GM03348 (cell line): ENCODE measurements around the gene SUB1.
A peak's percentile ranks its signal among the peaks of the same experiment; 100 is the strongest.
"Not testable (repeated sequence)": the region's sequence is repeated elsewhere in the genome, so short reads cannot be mapped to it uniquely, and the experiment has no call there.

Source experiments
- DNase-seq: peaks from one replicate; pipeline ENCODE4 v3.0.0; 2012; ENCODE audit warnings: low spot score

The SUB1 gene

GRCh38 chr5:32585446-32586275, at the start of gene SUB1:
SUB1 (plus strand) TSS chr5:32585557; CDS start chr5:32588513, 2,956 bp downstream.
- peak; percentile 97 for DNase-seq

- DNase-seq: no peak
Measured at GRCh38 chr5:32536246-32536645, 49.1 kb upstream of the SUB1 start.

DNA sequence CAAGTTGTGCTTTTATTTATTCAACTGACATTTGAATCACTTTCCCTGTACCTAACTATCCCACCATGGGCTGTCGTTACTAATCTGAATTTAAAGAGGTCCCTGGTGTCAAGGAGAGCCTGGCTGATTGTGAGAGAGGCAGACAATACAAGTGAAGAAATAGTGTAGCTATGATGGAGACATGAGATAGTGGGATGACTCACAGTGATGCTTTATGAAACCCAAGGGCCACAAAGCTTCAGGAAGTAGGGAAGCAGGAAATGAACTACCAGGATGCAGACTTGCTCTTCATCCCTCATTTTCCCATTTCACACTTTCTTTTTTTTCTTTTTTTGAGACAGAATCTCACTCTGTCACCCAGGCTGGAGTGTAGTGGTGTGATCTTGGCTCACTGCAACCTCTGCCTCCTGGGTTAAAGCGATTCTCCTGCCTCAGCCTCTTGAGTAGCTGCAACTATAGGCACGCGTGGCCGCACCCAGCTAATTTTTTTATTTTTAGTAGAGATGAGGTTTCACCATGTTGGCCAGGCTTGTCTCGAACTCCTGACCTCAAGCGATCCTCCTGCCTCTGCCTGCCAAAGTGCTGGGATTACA, 47.8 kb upstream of the SUB1 start:
- DNase-seq: peak; percentile 77

DNA sequence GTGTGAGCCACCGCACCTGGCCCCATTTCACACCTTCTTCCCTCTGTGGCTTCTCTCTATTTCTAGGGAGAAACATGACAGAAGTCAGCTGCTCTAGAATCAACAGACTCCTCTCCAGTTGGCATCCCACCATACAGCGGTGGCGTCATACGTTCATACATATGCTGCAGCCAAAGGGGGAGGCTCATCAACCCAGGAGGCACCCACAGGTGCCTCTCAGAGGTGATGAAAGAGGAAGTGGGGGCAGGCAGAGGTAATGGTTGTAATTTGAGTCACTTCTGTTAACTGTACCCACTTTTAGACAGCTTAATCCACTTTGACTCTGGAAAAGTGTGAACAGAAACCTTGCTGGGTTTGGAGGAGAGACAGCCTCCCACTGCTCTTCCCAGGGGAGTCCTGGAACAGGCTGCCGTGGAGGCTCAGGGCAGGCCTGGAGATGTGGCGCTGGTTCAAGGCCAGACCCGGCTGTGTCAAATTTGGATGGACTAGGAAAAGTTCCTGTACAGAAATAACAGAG, 47.3 kb upstream of the SUB1 start:
- DNase-seq: no peak

DNA sequence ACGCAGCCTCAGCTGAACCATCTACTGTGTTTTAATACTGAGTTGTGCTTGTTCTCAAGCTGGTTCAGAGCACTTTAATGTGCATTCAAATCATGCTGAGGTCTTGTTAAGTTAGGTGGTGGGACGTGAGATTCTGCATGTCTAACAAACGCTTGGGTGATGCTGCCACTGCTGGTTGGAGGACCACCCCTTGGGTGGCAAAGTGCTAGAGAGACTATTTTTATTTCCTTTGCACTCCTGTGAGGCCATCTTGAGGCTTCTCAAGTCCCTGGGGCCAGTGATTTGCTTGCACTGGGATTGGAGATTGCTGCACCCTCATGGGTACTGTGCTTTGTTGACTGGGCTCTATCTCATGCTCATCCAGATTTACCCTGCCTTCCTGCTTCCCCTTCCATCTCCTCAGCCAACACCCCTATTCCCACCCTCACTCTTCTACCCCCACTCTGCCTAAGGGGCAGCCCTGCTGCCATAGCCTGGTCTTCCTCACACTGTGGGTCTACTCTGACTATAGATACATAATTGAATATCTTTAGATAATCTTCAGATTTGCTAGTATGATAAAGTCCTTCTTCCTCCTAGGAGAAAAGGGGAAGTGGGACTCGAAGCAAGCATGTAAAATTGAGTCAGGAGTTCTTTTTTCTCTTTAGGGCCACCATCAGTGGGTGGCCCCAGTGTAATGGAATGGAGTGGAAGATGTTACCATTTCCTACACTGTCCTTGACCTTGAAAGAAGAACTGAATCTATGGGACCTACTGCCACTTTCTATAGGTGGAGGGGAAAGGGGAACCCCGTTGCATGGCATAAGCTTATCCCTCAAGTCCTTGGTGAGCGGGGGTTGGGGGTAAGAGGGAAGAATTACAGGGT, 45.1 kb upstream of the SUB1 start:
- no peak for DNase-seq

GRCh38 chr5:32541241-32541640, 44.1 kb upstream of the SUB1 start:
- no peak for DNase-seq

DNA sequence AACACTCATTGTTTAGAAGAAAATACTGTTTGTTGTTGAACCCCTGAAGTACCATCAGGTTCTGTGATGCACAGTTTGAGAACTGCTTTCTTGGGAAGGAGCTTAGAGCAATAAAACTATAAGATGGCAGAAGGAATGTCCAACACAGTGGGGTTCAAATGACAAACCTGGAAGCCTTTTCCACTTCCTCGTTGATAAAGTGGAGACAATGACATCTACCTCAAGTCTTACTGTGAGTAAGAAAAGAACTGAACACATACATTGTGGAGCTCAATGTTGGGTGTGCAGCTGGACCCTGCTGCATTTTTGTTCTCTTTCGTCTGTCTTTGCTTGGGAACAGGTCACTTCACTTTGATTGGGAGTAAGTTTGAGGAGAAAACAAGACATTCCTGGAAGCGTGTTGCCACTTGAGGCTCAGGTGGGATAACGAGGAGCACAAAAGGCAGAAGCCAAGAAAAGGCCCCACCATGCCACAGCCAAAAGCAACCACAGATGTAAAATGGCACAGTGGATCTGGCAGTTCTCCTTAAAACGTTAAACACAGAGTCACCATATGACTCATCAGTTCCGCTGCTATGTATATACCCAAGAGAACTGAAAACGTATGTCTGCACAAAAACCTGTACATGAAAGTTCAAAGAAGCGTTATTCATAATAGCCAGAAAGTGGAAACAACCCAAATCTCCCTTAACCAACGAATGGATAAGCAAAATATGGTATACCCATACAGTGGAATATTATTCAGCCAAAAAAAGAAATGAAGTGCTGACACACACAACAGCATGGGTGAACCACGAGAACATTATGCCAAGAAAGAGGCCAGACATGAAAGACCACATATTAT, 42.9 kb upstream of the SUB1 start:
- no peak for DNase-seq

GRCh38 chr5:32543291-32543690, 42.1 kb upstream of the SUB1 start:
- no peak for DNase-seq

DNA sequence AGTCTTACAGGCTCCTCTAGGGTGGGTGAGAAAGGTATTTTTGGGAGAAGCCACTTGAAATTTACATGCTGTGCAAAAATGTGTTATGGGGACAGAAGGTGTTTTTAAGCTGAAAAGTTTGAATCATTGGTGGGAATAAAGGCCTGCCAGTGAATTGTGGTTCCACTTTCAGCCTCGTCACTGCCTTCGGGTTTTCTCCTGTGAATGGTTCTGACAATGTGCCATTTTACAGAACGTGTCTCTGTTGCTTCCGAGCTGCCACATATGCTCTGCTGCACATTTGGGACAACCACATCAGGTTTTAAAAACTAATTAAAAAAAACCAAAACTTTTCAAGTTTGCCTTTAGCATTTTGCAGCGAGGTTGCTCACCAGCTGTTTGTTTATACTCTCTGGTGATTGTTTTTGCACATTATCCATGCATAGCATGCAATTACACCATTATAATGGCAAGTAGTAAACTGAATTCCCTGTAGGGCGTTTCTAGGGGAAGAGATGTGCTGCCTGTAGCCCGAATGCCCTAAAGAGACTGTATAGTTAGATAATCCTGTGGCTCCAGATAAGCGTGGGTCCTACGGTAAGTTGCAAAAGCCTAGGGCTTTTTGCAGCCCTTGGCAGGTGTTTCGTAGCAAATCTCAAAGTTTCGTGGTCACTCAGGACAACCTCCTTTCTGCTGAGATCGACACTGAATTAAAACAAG, 40.1 kb upstream of the SUB1 start:
- DNase-seq: no peak

GRCh38 chr5:32551194-32551593, 34.2 kb upstream of the SUB1 start:
- no peak for DNase-seq

- no peak for DNase-seq
Measured at GRCh38 chr5:32551865-32552264, 33.5 kb upstream of the SUB1 start.

DNA sequence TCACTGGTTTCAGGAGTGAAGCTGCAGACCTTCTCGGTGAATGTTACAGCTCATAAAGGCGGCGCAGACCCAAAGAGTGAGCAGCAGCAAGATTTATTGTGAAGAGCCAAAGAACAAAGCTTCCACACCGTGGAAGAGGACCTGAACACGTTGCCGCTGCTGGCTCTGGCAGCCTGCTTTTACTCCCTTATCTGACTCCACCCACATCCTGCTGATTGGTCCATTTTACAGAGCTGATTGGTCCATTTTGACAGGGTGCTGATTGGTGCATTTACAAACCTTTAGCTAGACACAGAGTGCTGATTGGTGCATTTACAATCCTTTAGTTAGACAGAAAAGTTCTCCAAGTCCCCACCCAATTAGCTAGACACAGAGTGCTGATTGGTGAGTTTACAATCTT, 32.9 kb upstream of the SUB1 start:
- DNase-seq: not testable (repeated sequence)

GRCh38 chr5:32552936-32553335, 32.4 kb upstream of the SUB1 start:
- no peak for DNase-seq

DNA sequence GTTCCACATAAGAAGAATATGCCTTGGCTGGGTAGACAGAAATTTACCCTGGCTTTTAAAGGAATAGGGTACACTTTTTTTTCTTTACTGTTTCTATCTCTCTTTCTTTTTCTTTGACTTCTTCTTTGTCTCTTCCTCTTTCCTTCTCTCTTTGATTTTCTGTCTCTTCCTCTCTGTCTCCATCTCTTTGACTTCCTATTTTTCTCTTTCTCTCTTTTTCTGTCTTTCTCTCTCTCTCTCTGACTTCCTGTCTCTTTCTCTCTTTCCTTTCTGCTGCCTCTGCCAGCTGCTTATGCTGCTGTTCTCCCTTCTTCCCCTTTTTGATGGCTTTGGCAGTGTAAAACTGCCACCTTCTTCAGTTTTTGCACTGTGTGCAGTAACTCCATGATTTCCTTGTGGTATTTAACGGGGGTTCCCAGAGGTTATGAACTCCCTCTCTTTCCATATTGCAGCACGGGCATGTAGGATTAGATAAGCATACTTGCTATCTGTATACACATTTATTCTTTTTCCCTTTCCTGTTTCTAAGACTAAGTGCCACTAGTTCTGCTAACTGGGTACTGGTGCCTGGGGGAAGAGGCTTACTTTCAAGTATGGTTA, 31.1 kb upstream of the SUB1 start:
- not testable (repeated sequence) for DNase-seq

GRCh38 chr5:32556543-32556942, 28.8 kb upstream of the SUB1 start:
- DNase-seq: not testable (repeated sequence)

DNA sequence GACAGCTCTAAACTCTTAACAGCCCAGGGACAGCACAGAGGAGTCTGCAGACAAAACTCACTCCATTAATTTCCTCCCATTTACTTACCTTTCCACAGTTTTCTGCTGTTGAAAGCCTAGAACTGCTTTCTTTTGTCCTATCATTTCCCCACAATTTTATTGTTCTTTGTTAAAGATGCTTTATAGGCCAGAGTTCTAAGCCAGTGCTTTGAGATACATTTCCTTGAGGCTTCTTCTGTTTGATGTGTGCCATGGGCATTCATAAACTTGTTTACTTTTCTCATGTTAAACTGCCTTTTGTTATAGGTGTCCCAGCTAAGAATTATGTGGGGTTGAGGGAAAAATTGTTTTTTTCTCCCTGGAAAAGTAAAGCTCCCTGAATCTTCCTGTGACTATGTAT, 25.9 kb upstream of the SUB1 start:
- no peak for DNase-seq

DNA sequence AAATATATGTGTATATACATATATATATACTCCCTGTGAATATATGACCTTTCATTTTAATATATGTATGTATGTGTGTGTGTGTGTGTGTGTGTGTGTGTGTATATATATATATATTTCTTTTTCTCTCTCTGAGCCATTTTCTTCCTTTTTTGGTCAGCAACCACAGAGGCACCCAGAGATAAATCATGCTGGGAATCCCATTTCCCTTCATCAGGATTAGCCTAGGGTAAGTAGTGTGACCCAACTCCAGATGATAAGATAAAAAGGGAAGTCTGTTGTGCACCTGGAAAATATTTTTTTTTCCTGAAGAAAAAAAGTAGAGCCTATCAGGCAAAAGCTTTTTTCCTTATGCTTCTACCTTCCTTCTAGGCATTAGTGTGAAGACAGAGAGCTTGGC, 25.4 kb upstream of the SUB1 start:
- no peak for DNase-seq

DNA sequence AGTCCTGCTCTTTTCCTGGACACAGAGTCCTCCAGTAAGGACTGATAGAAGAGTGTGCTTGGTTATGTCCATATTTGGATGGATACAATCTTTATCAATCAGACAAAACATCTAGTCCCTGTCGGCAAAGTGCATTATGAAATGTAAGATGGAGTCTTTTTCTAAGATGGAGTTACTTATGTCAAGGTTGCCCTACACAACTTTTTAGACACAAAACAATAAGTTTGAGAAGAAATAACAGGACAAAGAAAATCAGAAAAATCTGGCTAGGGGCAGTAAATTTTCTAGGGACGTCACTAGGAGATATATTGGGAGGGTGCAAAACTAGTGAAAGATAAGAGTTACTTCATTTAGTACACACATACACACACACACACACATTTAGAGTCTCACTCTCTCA, 23.3 kb upstream of the SUB1 start:
- no peak for DNase-seq

DNA sequence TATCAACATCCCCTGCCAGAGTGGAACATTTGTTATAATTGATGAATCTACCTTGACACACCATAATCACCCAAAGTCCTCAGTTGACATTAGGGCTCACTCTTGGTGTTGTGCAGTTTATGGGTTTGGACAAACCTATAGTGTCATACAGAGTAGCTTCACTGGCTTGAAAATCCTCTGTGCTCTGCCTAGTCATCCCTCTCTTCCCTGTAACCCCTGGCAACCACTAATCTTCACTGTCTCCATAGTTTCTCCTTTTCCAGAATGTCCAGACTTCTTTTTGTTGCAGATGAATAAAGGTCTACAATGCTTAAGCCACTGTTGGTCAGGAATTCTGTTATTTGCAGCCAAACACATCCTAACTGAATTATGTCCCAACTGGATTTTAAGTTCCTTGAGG, 22.5 kb upstream of the SUB1 start:
- DNase-seq: no peak

GRCh38 chr5:32563614-32564013, 21.7 kb upstream of the SUB1 start:
- DNase-seq: no peak

DNA sequence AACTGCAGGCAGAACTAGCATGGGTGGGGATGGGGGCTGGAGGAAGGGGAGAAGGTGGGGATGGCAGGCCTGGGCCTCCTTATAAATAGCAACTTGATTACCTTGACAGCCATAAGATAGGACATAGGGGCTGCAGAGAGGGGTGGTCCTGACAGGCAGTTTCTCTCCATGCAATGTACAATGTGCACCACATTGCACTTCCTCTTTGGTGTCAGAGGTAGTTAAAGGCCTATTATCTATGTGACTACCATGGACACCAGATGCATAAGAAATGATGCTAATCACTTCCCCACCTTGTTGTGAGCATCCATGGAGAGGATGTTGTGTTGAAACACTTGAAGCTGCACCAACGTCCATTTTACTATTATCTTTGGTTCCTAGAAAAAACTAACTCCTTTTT, 20.2 kb upstream of the SUB1 start:
- no peak for DNase-seq
